Omental fat pad (tissue), 4 donors: ENCODE data around the gene OTC. TPM values are rescaled to one million over a fixed set of nuclear protein-coding genes. Genes with fewer than 3 reads are reported as not detected.

Source experiments
- small RNA-seq: library from RNA; depleted of rRNA; stranded (forward); fragments of <200 nt; gene quantifications from one replicate; pipeline ENCODE3, GENCODE V24; 2016
- total RNA-seq, 4 donors: library from RNA; depleted of rRNA; stranded (reverse); fragments of >200 nt; gene quantifications; one replicate each; pipeline ENCODE4 v1.1.0, GENCODE V29; 2016

Gene OTC
- total RNA-seq, 4 donors from 2014 or later = 0.36 to 9.8 (median 1.4) TPM

Small RNA genes within 50 kb of the gene (small RNA-seq; reads per million reads assigned to genes)
- gene RF00322 = not detected

Other genes starting within 250 kb of the OTC start
- 100 to 1,000 TPM; 250 to 432 (median 374) TPM for gene SRPX, start 131.7 kb upstream of the OTC start, total RNA-seq
- 10 to 100 TPM; 19.9 to 67.3 (median 41.3) TPM for gene RPGR, start 25.1 kb upstream of the OTC start, total RNA-seq
- gene TSPAN7, start 208.9 kb downstream of the OTC start, total RNA-seq = 10 to 100 TPM; 18.7 to 61.2 (median 40.8) TPM